Skeletal muscle cell (primary cell): Measurements from ENCODE around the gene TNFSF8.

Source experiments
- DNase-seq: peaks from one replicate; pipeline ENCODE4 v3.0.0-alpha.2; 2010; ENCODE audit warnings: low read depth
- H3K4me3 ChIP-seq: 2 replicates; pipeline ENCODE4 v1.5.1; 2011; ENCODE audit warnings: low read depth, mild to moderate bottlenecking, control low read depth, low read length, moderate library complexity

The TNFSF8 gene

DNA sequence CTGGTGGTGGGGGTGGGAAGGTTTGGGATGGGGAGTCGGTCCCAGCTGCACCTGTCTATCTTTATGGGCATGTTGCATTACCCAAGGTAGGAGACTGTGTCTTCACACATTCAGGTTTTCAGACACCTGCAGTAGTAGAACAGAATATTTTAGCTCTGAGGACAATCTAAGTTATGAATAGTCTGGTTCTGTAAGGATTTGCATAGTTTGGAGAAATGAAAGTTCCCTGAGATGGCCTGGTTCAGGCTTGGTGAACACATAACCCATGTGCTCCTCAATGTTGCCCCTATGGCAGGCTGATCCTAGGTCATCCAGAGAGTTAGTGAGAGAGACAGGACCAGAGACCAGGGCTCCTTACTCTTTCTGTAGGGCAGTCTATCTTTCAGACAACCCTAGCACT, 20.7 kb downstream of the TNFSF8 start:
- DNase-seq: no peak
- H3K4me3 ChIP-seq: no peak overlapping the region

DNA sequence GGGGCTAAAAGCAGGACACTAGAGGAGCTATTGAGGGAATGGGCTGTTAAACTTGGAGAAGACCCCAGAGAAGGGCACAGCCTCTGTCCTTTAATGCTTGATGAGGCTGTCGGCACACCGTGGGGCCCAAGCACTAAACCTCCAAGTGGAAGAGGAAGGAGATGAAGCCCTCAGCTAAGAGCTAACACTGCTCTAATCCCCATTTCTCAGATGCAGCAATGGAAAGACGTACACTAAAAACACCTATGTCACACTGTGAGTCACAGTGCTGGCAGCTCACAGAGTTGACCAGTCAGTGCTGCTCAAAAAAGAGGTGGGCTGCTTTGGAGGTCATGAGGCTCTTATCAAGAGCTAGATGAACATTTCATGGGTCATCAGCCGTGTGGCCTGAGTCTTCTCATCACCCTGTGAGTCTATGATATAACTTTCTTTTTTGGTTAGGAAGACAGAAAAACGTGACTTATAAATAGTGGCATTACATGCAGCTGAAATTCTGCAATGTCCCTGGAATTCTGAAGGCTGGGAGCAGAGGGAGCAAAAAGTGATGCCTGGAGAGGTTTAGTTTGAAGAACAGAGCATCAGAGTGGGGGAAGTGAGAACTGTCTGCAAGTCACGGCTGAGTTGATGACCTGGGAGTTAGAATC, 21.5 kb downstream of the TNFSF8 start:
- DNase-seq: no peak
- no peak overlapping the region for H3K4me3 ChIP-seq

DNA sequence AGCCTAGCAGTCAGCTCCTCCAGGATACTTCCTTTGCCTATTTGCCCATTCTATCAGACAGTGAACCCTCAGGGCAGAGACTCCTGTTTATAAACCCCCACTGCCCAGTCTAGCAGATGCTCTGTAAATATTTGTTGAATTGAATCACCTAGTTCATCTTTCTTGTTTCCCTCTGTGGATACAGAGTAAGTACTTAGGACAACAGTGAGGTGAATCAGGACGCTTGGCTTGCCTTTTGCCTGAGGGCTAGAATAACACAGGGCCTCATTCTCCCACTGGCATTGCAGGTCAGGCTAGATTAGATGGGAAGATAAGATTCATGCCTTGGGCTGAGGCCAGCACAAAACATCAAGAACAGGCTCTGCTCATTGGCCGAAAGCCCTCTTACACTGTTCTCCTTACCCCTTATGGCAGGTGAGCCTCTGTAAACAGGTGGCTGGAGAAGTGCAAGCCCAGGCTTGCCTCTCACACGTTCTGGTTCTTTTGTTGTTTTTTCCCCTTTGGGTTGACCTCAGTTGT, 22.2 kb downstream of the TNFSF8 start:
- DNase-seq: no peak
- H3K4me3 ChIP-seq: no peak overlapping the region

DNA sequence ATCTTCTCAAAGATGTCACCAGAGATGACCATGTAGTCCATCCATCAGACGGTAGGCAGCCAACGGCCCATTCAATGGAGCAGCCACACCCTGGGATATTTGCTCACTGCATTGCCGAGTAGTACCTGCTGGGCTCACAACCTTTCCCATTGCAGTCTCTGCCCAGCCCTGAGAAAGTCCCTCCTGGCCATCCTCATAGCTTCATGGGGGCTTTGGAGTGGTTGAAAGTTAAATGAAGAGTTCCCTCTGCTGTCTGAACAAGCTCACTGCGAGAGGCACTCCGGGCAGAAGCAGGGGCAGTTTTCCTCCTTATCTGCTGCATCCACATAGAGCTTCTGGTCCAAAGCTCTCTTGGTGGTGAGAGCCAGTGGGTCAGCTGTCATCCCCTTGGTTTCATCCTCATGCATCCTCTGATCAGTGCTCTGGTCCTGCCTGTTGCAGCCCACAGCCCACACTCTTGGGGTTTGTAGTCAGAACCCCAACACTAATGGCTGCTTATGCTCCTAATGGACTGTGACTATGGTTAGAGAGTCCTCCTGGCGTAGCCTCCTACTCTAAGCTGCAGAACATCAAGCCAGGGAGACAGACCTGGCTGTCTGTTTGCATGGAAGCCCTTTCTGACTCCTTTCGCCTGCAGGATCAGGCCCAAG, 23.3 kb downstream of the TNFSF8 start:
- no peak for DNase-seq
- H3K4me3 ChIP-seq: no peak overlapping the region

DNA sequence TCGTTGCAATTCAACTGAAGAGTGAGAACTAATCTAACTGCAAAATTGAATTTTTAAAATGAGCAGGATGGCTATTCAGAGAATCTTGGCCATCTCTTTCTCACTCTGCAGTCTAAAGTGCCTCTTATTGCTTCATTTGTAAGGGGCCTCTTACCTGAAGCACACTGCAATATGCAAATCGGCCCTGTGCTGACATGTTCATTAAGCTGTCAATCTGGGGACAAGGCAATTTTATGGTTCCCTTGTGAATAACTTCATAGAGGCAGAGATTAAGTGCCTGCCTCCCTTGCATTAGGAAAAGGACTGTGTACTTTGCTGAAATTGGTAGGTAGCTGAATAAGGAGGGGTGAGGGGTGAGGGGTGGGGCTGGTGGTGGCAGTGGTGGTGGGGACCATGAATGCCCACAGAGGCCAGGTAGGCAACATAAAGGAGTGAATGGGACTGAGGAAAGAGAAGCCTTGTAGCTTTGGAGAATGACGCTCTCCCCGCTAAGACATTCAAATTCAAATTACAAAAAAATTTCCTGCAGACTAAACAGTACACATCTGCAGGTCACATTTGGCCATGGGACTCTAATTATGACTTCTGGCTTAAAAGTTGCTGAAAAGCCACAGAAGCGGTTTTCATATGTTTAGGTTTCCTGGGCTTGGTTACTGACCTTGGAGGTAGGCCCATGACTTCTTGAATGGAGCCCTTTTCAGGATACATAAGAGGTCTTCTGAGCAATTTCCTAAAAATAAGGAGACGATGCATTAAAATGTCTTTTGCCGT, 25.0 kb downstream of the TNFSF8 start:
- no peak for DNase-seq
- H3K4me3 ChIP-seq: no peak overlapping the region

DNA sequence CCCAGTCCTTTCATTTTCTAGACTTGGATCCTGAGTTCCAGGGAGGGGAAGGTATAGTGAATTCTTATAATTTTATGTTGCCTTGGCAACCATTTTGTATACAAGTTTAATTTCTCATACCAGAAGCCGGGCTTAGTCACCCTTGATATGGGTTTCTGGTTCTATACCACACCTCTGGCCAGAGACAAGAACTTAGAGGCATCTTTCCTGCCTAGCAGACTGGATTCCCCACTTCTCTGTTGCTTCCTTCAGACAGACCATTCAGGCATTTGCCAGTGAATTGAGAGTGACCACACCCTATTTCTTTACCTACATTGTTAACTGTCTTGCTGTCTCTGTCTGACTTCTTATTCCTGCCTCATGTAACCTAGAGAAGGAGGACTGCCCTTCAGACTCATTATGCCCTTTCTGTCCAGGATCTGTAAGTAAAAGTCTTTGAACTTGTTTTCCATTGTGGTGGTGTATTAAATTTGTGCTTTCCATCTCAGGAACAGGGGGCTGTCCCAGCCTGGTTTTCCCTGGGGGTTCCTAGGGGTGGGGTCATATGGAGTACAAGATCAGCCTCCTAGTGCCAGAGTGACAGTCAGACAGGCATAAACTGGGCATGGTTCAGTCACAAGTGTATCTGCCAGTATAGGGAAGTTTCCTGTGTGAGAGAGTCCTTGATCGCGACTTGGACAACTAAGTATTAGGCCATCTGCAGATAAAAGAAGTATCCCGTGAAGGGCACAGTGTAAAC, 27.4 kb downstream of the TNFSF8 start:
- DNase-seq: no peak

DNA sequence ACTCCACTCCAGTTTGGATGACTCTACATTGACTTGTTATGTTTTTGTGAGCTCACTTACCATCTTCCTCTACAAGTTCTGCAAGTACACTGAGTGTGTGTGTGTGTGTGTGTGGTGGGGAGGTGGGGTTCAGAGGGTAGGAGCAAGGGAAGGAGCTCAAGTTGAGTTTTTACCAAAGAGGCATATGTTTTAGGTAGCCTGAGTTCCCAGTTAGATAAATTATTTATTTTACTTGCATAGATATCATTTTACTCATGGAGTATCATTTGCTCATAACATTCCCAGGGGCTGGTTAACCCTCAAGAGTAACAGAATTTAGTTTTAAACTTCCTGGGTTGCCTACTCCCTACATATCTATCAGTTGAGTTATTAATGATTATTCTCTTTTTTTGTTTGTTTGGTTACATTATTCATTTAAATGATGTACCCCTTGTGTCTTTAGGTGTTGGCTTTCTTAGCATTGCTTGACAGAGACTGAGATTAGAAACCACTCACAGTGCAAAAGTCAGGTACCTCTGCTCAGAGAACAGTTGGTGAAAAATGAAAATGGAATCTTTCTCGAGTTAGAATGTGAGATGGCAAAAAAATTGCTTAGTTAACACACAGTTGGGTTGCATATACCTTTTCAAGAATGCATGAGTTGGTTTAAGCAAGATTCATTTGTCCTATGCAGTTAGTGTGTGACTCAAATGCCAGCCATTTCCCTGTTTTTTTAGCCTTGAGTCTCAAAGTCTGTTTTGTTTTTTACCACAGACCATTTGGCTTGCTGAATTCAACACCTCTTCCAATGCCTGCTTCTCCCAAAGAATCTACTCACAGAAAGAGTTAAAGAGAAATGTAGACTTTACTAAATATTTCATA, 29.2 kb downstream of the TNFSF8 start:
- H3K4me3 ChIP-seq: no peak overlapping the region
- no peak for DNase-seq

More for the DNA sequence above, 27.4 kb downstream of the TNFSF8 start:
- H3K4me3 ChIP-seq: no peak overlapping the region

DNA sequence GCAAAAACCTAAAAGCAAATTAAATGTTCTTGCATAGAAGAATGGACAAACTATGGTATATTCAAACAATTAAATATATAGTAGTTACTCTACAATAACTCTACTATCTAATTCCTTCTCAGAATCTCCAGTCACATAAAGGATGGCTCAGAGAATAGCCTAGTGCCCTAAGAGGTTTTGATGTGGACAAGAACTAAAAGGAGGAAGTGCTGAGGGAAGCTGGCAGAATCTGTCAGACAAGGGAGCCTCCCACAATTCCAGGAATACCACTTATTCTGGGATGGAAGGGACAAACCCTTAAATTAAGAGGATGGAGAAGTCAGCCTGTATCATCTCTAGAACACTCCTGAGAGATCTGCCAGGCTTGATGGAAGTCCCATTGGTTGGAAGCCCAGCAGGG, 30.4 kb downstream of the TNFSF8 start:
- no peak for DNase-seq
- no peak overlapping the region for H3K4me3 ChIP-seq

DNA sequence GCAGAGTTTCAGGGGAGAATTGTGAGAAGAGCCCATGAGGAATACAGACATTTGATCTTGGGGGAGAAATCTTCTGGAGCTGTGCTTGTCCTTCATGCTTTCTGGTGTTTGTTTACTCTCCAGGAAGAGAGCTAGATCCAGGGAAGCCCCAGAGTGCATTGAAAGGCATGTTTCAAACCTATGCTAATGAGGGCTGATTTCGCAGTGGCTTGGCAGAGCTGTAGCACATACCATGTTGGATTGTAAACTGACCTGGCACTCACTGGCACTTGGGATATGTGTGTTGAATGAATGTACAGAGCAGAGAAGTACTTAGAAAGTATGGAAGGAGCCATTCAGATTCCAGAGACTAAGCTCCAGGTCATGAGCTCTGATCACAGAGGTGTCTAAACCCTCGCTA, 30.9 kb downstream of the TNFSF8 start:
- DNase-seq: no peak
- H3K4me3 ChIP-seq: no peak overlapping the region

DNA sequence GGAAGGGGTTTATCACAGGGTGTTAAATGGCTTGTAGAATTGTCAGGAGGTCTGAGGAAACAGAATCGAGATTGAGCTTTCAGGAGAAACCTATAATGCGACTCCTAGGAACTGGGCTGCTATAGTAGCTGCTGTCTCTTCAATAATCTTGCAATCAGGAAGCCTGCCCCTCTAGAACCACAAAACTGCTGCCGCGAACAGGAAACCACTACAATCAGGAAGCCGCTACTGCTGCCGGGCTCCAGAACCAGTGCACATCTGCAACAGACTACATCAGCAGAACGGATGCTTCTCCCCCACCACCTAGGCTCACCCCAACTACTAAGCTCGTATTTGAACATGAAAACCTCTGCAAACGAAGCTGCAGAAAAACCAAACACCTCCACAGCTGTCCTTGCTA, 31.6 kb downstream of the TNFSF8 start:
- no peak overlapping the region for H3K4me3 ChIP-seq
- no peak for DNase-seq

DNA sequence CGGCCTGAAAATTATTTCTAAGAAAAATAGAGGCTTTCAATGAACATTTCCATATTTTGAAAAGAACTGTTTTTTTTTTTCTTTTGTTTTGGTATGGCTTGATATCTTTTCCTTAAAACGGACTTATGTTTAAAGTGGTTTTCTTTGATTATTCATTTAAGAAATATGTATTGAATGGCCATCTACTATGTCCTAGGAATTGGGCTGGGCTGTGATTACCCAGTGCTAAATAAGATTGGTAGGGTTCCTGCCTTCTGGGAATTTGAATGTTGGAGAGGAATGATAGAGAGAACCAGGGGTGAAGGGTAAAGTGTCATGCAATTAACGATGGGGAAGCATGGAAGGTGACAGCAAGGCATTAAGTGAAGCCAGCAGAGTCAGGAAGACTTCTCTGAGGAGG, 33.2 kb downstream of the TNFSF8 start:
- H3K4me3 ChIP-seq: no peak overlapping the region

DNA sequence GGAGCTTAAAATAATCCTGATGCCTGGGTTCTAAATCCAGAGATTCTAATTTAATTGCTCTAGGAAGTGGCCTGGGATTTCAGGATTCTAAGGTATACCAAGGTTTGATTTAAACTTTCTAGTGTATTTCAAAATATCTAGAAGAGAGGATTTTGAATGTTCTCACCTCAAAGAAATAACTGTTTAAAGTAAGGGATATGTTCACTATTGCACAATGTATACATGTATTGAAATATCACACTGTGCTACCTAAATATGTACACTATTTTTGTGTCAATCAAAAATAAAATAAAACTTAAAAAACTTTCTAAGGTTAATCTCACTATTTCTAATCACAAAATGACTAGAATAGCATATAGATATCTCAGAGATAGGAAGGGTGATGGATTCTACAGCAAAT, 34.0 kb downstream of the TNFSF8 start:
- no peak overlapping the region for H3K4me3 ChIP-seq
- DNase-seq: no peak

More for the DNA sequence above, 33.2 kb downstream of the TNFSF8 start:
- no peak for DNase-seq

DNA sequence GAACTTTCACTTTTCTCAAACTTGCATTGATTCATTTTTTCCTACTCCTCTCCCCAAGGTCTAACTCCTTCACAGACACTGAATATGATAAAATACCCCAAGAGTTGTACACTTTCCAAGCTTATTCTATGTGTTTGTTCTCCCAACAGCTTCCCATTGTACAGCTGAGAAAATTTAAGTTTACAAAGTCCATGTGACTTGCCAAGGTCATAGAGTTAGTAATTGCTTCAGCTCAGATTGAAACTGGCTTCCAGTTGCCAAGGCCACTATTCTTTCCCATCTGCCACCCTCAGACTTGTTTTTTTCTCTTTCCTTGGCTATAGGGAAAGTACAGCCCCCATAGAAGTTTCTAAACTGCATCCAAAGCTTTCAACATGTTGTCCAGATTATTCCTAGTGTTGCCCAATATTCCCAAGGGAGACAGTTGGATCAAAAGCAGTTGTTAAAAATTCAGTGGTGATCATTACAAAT, 34.8 kb downstream of the TNFSF8 start:
- DNase-seq: peak; percentile 52
- H3K4me3 ChIP-seq: no peak overlapping the region

DNA sequence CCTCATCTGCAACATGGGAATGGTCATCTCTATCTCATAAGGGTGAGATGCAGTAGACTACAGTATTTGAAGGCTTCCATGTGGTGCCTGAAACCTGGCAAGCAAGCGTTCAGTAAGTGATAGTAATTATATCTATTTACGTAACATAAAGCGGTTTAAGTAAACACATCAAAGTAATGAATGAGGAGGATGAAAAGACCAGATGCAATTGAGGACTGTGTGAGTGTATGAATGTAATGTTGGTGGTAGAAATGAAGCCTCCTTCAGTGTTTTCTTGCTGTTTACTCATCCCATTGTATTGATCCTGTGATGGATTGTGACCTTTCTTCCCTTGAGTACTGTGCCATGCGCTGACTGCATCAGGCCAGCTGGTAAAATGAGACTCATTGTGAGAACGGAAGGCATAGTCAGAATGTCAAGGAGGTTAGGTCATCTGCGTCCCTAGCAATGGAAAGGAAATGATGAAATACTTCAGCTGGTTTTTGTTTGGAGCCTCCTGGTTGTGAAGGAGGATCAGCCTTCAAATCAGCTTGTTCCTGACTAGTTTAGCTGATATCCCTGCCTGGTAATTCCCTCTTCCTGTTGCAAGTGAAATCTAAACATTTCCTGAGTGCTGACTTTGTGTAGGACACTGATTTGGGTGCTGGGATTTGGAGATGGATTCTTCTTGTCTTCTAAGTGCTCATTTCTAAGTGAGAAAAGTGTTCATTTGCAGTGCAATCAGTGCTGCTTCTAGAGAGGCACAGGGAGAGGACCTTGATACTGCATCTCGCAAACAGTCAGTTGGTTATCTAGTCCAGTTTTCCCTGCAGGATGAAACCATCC, 35.6 kb downstream of the TNFSF8 start:
- H3K4me3 ChIP-seq: no peak overlapping the region
- peak; percentile 94 for DNase-seq

DNA sequence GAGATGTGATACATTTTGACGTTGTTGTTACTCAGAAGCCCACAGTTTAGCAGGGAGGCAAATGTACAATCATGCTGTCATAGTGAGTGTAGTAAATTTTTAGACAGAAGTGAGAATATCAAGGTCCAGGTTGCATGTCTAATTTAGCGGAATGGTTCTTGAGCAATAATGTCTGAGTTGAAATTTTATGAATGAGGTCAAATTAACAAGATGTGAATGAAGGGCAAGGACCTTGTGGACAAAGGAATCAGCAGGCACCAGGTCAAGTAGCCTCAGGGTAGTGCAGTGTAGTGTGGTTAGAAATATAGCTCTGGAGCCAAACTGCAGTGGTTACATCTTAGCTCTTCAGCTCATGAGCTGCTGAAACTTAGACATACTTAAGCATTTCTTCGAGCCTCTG, 36.2 kb downstream of the TNFSF8 start:
- no peak overlapping the region for H3K4me3 ChIP-seq

DNA sequence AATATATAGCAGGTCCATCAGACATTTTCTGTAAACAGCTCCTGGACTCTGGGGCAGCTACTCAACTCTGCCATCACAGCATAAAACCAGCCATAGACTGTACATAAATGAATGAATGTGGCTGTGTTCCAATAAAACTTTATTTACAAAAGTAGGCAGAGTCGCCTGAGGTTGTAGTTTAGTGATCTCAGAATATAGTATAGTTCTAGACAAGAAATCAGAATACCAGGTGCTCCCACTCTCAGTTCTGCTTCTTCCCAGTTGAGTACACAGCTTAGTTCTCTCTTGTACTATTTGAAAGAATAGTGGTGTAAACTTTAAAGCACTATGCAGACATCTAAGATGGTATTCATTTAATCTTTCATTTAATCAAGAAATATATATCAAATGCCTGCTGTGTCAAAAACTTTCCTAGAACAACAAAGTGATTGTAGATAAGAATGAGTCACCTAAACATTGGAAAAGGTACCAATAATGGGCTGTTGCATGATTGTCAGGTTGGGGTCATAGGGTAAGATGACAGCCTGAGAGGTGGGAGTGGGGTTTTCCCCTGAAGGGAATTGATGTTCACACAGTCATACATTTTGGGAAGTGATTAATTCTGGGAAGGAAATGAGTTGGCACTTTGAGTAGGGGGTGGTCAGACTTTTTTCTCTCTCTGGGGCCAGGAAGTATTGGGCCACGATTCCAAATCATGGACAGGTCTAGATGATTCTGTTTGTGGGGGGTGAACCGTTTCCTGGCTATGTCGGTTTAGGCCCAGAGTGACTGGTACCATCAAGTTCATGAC, 37.0 kb downstream of the TNFSF8 start:
- H3K4me3 ChIP-seq: no peak overlapping the region
- no peak for DNase-seq

More for the DNA sequence above, 36.2 kb downstream of the TNFSF8 start:
- no peak for DNase-seq

DNA sequence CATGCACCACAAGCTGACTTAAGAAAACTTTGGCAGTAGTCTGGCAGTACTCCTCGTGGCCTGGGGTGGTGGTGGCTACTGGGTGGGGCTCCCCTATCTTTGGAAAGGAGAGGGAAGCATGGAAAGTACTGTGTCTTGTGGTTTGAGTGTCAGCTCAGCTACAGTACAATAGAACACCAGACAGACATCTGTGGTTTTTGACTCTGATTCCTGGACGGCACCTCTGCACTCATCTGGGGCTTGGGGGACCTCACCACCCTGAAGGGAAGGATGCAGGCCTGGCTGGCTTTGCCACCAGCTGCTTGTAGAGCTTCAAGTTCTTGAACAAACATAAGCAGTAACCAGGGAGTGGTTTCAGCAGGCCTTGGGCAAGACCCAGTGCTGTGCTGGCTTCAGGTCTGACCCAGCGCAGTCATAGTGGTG, 40.6 kb downstream of the TNFSF8 start:
- H3K4me3 ChIP-seq: no peak overlapping the region
- no peak for DNase-seq
